GM21515 (cell line): ENCODE data around the gene PUSL1.

Experiments used
- ATAC-seq: cut with Tn5 transposase; IDR thresholded peaks from one replicate; pipeline ENCODE4 v1.9.1; 2021; ENCODE audit not compliant: unreplicated experiment

PUSL1 gene

DNA sequence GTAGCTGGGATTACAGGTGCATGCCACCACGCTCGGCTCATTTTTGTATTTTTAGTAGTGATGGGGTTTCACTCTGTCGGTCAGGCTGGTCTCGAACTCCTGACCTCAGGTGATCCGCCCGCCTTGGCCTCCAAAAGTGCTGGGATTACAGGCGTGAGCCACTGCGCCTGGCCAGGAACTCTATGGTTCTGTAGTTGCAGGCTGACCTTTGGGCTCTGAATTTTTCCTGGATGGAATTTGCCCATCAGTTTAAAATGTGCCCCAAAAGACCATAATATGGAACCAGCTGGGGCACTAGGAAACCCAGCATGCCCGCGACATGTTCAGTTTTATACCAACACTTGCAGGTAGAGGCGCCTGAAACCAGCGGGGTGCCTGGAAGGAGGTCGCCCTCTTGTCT, 29.8 kb upstream of the PUSL1 start:
- no peak for ATAC-seq

DNA sequence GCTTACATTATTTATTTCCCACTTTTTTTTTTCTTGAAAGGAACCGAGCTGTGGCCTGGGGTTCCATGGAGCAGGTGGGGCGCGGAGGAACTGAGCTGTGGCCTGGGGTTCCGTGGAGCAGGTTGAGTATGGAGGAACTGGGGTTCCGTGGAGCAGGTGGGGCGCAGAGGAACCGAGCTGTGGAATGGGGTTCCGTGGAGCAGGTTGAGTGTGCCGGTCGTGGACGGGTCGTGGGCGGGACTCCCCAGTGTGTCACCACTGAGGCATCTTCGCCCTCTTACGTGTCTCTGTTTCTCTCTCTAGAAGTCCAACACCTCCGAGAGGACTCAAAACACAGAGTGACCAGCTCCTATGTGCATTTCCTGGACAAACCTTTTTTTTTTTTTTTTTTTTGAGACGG, 29.4 kb upstream of the PUSL1 start:
- no peak for ATAC-seq

DNA sequence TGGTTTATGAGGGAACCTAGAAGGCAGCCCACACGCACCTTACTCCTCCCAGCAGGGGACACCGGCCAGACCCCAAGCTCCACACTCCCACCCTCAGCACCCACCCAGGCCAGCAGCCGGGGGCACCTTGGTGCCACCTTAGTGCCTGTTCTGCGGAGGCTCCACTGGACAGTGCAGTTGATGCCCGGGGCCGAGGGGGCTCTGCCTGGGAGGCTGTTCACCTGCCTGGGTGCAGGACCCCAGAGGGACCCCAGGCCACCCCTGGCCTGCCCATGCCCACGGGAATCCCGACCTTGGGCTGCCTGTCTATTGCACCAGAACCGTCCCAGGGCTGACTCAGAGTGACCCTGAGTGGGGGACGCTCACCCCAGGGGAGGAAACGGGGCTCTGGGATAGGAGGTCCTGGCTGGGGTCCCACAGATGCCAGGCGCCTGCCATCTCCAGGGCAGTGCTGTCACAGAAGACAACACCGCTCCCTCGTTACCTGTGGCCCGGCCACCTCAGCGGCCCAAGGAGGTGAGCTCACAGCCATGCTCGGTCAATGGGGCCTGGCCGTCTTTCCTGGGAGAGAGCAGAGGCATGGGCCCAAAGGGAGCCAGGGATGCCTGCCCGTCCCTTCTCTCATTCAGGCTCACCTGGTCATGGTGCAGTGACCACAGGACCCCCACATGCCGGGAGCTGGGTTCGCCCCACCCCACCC, 27.5 kb upstream of the PUSL1 start:
- no peak for ATAC-seq

DNA sequence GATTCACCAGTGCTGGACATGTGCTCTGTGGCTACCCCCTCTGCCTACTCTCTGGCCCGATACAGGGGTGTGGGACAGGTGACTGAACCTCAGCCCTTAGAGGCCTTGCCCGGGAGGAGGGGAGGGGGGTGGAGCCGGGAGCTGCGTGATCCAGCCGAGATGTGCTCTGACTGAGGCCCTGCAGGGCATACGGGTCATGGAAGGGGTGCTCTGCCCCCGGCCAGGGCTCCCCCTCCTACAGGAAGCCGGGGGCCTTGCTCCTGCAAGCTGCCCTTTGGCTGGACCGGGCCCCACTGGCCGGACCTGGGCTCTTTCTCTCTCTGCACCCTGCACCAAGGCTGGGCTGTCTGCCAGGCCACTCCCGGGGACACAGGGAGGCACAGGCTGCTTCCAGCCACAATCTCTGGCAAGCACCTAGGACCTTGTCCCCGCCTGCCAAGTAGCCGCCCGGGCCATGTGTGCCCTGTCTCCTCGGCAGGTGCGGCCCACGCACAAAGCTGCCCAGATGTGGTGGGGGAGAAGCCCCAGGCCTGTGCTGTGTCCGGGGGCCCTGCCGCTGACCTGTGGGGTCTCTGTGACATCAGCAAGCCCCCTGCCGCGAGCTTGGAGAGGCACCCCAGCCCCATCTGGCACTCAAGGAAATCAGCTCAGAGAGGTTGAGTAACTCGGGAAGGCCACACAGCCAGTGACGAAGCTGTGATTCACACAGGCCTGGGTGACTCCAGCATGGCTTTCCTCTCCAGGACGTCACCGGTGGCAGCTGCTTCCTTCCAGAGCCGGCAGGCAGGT, 26.7 kb upstream of the PUSL1 start:
- ATAC-seq = no peak

DNA sequence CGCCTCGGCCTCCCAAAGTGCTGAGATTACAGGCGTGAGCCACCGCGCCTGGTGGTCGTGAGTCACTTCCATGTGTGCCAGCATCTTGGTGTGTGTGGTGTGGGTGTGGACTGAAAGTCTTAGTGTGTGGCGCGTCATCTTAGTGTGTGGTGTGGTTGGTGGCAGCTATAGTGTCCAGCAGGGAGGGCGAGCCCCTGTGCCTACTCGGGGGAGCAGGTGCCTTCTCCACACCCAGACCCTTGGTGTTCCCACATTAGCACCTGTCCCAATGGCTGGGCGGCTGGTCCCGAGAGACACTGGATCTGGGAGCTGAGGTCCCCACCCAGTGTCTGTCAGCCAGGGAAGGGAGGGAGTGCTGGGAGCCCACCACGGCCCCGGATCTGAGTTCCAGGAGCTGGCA, 25.4 kb upstream of the PUSL1 start:
- ATAC-seq = no peak

DNA sequence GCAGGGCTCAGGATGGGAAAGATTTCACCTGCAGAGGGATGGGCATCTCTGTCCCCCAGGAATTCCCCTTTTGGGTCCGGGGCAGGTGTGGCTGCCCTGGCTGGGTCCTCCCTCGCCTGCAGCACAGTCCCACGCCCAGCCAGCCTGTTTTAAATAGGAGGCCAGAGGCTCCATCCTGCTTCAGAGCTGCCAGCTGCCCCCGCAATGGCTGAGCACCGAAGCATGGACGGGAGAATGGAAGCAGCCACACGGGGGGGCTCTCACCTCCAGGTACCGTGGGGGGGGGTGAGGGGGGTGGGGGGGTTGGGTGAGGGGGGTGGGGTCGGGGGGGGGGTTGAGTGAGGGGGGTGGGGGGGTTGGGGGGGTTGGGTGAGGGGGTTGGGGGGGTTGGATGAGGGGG, 24.6 kb upstream of the PUSL1 start:
- ATAC-seq = no peak

- ATAC-seq = no peak
Measured at GRCh38 chr1:1284221-1285101, 23.9 kb upstream of the PUSL1 start.

DNA sequence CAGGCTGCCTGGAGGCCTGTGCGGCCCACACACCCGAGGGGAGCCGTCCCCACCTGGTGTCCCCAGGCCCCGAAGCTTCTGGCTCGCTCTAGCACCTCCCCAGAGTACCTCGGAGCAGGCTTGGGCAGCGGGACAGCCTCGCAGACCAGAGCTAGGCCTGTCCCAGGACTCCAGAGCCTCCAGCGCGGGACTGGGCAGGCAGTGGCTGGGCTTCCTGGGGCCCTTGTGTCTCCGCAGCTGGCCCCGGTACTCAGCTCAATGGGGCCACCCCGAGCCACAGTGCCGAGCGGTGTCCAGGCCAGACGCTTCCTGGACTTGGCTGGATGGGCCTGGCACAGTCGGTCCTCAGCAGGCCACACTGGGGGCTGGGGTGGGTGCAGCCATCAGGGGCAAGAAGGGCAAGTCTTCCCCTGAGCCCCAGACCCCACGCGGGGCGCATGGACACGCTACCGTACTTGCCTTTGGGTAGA, 23.3 kb upstream of the PUSL1 start:
- no peak for ATAC-seq

DNA sequence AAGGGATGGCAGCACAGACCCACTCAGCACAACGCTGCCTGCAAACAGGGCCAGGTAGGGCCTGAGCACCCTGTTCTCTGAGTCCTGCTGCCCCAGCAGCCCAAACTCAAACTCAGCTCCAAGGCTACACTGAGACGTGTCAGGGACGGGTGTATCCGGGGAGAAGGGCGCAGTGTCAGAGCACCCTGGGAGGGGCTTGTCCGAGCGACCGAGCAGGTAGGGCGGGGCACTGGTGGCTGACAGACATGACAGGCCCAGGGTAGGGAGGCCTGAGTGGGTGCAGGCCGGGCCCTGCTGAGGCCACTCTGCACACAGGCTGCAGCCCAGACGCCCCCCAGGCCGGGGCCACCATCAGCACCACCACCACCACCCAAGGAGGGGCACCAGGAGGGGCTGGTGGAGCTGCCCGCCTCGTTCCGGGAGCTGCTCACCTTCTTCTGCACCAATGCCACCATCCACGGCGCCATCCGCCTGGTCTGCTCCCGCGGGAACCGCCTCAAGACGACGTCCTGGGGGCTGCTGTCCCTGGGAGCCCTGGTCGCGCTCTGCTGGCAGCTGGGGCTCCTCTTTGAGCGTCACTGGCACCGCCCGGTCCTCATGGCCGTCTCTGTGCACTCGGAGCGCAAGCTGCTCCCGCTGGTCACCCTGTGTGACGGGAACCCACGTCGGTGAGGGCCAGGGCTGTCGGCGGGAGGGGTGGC, 22.6 kb upstream of the PUSL1 start:
- no peak for ATAC-seq

- ATAC-seq = no peak
Measured at GRCh38 chr1:1286313-1287261, 21.8 kb upstream of the PUSL1 start.

GRCh38 chr1:1287288-1288110, 20.9 kb upstream of the PUSL1 start:
- ATAC-seq = no peak

GRCh38 chr1:1290238-1290731, 18.1 kb upstream of the PUSL1 start:
- no peak for ATAC-seq

- ATAC-seq = no peak
Measured at GRCh38 chr1:1291023-1291528, 17.3 kb upstream of the PUSL1 start.

- ATAC-seq = no peak
Measured at GRCh38 chr1:1291548-1292441, 16.6 kb upstream of the PUSL1 start.

- ATAC-seq = no peak
Measured at GRCh38 chr1:1292442-1292779, 16.0 kb upstream of the PUSL1 start.

- ATAC-seq = no peak
Measured at GRCh38 chr1:1292851-1293250, 15.5 kb upstream of the PUSL1 start.
